ENCODE results near the gene COQ2.
"Not testable (repeated sequence)": the region's sequence is repeated elsewhere in the genome, so short reads cannot be mapped to it uniquely, and the experiment has no call there.

The COQ2 gene

GRCh38 chr4:83247415-83248357, 36.9 kb downstream of the COQ2 start:
- DNase-seq, result no peak

DNA sequence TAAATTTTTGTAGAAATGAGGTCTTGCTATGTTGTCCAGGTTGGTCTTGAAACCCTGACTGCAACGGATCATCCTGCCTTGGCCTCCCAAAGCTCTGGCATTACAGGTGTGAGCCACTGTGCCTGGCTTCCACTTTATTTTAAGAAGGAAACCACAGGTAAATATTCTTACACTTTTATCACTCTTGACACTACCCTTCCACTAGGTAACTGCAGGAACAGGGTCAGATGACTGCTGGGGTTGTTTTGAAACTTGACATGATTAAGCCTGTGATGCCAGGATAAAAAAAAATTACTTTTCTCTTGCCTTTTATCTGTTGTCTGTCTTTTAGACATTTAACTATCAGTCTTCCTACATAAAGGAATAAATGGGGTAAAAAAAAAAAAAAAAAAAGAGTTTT, 43.5 kb downstream of the COQ2 start:
- DNase-seq, result no peak

DNA sequence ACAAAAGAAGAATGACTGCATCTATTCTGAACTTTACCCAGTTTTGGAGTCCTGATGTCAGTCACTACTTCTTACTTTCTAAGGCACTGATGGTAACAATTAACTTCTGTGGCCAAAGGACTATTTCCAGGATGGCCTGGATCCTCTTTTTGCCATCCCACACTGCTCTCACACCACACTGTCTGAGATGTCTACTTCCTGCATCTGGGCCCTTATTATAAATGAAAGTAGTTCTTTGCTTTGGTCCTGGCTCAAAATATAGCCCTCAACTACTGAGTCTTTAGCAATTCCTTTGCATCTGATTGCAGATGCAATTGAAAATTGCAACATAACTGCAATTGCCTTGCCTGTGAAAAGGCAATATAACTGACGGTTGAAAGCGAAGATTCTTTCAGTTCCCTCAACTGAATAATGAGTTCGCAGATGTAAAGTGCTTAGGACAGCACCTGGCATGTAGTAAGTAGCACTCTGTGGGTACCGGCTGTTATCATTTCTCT, 44.2 kb downstream of the COQ2 start:
- no peak for DNase-seq

DNA sequence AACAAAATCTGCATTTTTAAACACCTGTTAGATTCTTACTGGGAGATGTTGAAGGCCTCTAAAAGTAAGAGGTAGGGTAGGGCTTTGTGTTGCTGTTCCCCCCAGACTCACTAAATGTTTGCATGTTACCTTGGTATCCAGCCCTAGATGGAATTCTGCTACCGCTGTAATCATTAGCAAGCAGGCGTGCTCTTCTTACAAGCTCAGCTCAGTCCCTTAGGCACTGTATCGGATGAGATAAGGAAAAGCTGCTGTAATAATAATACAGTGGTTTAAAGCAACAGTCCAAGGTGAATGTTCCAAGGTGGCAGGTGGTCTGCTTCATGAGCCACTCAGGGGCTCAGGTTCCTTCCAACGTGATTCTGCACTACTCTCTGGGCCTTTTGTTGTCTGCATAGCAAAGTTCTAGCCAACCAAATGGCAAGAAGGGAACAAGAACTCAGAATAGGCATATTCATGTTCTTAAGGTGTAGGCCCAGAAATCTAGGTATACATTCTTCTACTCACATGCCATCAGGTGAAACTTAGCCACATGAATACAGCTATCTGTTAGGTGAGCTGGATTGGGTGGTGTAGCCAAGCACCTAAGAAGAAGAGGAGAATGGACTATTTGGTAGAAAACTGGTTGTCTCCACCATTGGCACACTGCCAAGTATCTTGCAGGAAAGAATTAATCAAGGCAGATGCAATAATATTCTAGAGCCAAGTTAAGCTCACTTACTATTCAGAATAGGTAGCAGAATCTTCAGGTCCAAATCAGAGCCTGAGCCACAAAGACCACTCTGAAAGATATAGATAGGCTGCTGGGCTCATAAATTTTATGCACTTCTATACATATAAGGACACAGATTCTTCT, 46.0 kb downstream of the COQ2 start:
- no peak for DNase-seq

GRCh38 chr4:83237591-83237990, 47.0 kb downstream of the COQ2 start:
- DNase-seq, result no peak

- not testable (repeated sequence) for DNase-seq
These were observed 48.9 kb downstream of the COQ2 start for GRCh38 chr4:83235645-83236133.

DNA sequence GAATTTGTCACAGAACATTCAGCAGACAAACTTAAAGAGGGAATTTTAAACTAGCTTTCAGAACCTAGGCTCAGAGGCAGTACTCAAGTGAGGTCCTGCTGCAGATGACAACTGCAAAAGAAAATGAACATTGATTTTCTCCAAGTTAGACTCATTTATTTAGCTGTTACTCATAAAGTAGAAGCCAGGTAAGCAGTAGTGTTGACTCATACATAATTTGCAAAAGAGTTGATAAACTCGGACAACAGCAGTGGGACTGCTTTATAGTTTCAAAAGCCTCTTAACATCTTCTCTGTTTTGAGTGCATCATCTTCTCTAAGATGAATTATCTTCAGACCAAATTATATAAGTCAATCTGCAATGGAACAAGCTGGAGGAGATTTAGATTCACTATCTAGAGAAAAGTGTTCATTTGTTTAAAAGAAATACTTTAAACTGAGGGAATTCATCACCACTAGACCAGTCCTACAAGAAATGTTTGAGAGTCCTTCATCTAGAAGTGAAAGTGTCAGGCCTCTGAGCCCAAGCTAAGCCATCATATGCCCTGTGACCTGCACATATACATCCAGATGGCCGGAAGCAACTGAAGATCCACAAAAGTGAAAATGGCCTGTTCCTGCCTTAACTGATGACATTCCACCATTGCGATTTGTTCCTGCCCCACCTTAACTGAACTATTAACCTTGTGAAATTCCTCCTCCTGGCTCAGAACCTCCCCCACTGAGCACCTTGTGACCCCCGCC, 49.5 kb downstream of the COQ2 start:
- no peak for DNase-seq

- DNase-seq, result not testable (repeated sequence)
These were observed 50.2 kb downstream of the COQ2 start for GRCh38 chr4:83234387-83234786.

- no peak for DNase-seq
These were observed 52.5 kb downstream of the COQ2 start for GRCh38 chr4:83232082-83232481.

- peak; percentile 67 for DNase-seq
These were observed 53.0 kb downstream of the COQ2 start for GRCh38 chr4:83231620-83232076.

- peak; percentile 17 for DNase-seq
These were observed 53.7 kb downstream of the COQ2 start for GRCh38 chr4:83230928-83231327.

- DNase-seq, result no peak
These were observed 54.8 kb downstream of the COQ2 start for GRCh38 chr4:83229791-83230190.

GRCh38 chr4:83228231-83228630, 56.4 kb downstream of the COQ2 start:
- no peak for DNase-seq

DNA sequence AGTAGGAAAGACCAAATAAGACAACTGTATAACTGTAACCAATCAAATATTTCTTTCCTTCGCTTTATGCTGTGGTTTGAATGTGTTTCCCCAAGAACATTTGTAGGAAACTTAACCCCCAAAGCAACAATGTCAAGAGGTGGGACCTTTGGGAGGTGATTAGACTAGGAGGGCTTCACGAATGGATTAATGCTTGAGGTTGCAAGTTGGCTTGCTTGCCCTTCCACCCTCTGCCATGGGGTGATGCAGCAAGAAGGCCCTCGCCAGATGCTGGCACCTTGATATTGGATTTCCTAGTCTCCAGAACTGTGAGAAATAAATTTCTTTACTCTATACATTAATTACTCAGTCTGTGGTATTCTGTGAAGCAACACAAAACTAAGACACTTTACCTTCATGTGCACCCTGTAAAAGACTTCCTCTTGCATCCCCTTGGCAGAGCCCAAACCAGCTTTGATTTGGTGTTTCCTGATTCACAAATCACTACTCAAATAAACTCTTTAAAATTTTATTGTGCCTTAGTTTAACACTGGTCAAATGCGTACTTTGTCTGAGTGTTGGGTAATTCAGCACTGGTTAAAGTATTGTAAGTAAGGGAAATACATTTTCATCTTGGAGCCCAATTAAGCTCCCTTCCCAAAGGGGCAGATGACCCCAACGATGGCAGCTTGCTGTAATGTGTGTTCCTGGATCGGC, 59.9 kb downstream of the COQ2 start:
- DNase-seq, result no peak

GRCh38 chr4:83223781-83224180, 60.8 kb downstream of the COQ2 start:
- no peak for DNase-seq

DNA sequence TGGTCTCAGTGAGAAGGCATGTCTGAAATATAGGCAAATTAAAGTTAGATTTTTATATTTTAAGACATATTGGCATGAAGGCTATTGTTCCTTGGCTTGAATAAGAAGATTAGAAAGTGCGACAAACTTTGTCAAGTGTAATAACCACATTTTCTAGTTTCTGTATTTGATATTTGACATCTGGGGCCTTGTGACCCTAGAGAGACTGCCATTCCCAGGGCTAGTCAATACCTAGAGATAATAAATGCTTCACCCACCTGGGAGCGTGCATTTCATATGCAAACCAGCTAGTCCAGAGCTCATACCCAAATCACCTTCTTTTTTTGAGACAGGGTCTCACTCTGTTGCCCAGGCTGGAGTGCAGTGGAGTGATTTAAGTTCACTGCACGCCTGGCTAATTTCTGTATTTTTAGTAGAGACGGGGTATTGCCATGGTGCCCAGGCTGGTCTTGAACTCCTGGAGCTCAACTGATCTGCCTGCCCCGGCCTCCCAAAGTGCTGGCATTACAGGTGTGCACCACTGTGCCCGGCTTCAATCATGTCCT, 62.6 kb downstream of the COQ2 start:
- DNase-seq, result no peak

DNA sequence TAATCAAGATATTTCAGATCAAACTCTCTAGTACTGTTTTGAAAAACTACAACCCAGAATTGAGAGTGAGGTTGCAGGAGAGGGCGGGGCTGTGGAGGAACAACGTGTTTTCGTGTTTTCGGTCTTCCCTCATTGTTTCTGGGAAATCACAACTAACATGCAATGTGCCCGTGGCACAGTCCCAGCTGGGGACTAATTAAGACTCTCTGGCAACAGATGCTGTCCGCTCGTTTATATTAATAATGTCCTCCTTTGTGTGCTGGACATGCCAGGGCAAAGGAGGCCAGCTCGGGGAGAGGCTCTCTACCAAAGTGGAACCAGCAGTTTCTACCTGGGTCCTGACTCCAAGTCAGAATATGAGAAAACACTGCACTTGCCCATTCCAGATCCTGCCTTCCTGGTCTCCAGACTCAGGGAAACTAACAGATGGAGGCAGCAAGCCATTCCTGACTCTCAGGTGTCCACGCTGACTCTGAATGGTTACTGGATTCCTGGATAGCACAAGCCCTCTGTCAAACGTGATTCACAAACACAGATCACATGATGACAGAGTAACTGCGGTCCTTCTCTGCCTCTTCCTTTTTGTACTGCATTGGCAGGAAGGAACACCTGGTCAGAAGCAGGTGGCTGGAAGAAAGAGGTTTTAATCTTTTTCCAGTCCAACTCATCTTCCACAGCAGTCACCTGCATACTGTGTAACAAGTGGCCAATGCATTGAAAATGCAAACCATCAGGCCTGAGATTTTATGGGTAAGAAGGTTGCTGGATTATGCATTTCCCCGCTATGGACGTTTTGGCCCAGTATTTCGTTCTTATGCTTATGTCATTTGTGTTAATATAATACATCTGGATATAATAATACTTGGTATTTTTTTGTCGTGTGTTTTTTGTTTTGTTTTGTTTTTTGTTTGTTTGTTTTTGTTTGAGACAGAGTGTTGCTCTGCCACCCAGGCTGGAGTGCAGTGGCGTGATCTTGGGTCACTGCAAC, 65.0 kb downstream of the COQ2 start:
- no peak for DNase-seq

DNA sequence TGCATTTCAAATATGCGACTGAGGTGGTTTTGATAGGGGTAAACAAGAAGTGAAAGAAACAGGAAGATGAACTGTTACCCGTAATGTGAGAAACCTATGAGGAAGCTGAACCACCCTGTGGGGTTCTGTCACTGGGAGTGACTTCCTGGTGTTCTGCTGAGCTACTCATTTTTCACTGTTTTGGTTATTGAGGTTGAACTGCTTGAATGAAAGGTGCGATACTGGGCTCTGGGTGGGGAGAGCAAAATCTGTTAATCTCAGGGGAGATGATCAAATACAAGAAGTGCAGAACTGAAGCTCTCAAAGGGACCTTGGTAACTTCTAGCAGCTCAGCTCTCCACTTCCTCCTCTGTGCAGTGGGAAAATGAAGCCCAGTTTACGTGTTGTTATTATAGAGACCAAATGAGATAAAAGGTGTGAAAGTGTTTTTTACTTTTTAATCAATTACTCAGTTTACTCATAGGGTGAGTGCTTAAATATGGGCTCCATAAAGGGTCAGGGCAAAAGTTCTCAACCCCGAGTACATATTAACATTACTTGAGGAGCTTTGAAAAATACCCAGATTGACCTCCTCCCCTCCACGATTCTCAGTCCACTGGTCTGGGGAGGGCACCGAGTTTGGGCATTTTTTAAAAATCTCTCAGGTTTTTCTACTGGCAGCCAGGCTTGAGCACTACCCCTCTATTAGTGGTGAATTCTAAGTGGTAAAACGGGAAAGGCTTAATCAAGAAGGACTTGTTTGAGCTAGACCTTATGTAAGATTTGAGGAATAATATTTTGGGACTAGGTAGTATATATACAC, 66.7 kb downstream of the COQ2 start:
- peak; percentile 70 for DNase-seq

DNA sequence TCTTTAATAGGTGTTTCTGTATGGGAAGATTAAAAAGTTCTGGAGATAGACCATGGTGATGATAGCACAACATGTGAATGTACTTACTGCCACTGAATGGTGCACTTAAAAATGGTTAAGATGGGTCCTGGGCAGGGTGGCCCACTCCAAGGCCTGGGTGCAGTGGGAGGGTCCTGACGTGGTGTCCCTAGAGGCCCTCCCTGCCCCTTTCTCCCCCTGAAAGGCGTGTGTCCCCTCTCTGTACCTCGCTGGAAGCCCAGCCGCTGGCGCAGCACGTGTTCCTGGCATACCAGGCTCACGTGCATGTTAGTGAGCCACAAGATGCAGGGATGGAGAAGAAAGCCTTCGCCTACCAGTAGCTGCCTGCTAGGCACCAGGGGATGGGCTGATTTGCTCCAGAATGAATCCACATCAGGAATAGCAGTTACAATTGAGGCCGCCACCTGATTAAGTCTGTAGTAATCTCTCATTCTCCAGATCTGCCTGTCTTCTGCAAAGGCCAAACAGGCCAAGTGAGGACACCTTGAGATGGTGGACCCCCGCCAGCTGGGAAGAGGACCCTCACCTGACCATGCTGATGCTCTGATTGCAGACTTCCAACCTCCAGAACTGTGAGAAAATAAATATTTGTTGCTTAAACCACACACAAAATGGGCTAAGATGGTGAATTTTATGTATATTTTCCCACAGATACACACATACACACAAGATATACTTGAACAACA, 67.5 kb downstream of the COQ2 start:
- DNase-seq, result no peak
